Measurements from ENCODE around the gene TATDN3. TPM values are rescaled to one million over a fixed set of nuclear protein-coding genes. Genes with fewer than 3 reads are reported as not detected.

The TATDN3 gene
- total RNA-seq, 1 donor from 2014 or later, result 31.4 TPM

GRCh38 chr1:212814537-212815334 is 23.0 kb downstream of the TATDN3 start:
- Mint-ChIP-seq H3K4me1 (peaks cover 6% of the 10 kb centered on the region), H3K36me3 (ENCODE audit: low read depth) (peaks cover 22% of the 10 kb centered on the region), H3K27ac (no peak overlapping the region), H3K9me3 (no peaks in the 10 kb centered on the region), H3K4me3 (no peak overlapping the region), H3K27me3 (no peaks in the 10 kb centered on the region)
- CTCF ChIA-PET, result interaction anchor here (0.6 to 3.1 kb wide), 6 partner anchors 10 to 359 kb away, joined by 3 to 31 read pairs (median 4); no protein-coding TSS in a partner anchor
- no peak for TF ChIP-seq CTCF (IDR thresholded peaks at IDR 0.05)
- ATAC-seq (ENCODE audit: low read depth) (no peak), DNase-seq (no peak)
- intact Hi-C loops (cut with micrococcal nuclease), result loop anchor here (1.0 to 5.0 kb wide), 2 partner anchors 43 to 181 kb away; partner anchors contain the start of gene FLVCR1
- POLR2A ChIA-PET, result interaction anchor here (0.6 to 1.0 kb wide), 2 partner anchors 17 to 248 kb away, joined by 3 to 7 read pairs; no protein-coding TSS in a partner anchor

- Mint-ChIP-seq H3K9me3 (no peaks in the 10 kb centered on the region), H3K4me3 (no peak overlapping the region), H3K4me1 (peaks cover 17% of the 10 kb centered on the region), H3K27me3 (no peaks in the 10 kb centered on the region), H3K27ac (no peak overlapping the region), H3K36me3 (ENCODE audit: low read depth) (peaks cover 18% of the 10 kb centered on the region)
- DNase-seq (no peak), ATAC-seq (ENCODE audit: low read depth) (no peak)
- intact Hi-C loops (cut with micrococcal nuclease), result loop anchor here (5.0 kb wide), 1 partner anchor 41 kb away; the partner anchor contains the start of gene FLVCR1
- POLR2A ChIA-PET, result no interaction called here
- CTCF ChIA-PET, result interaction anchor here (1.0 kb wide), 1 partner anchor 178 kb away, joined by 3 read pairs; no protein-coding TSS in a partner anchor
- no peak for TF ChIP-seq CTCF (IDR thresholded peaks at IDR 0.05)
Observed at GRCh38 chr1:212816567-212817278, 25.0 kb downstream of the TATDN3 start.

GRCh38 chr1:212819726-212820125 is 28.0 kb downstream of the TATDN3 start:
- Mint-ChIP-seq H3K9me3 (peaks cover 3% of the 10 kb centered on the region), H3K4me3 (peak overlapping the region; percentile 72), H3K36me3 (ENCODE audit: low read depth) (peaks cover 8% of the 10 kb centered on the region), H3K27ac (peak overlapping the region; percentile 67), H3K4me1 (peaks cover 17% of the 10 kb centered on the region), H3K27me3 (no peaks in the 10 kb centered on the region)
- ATAC-seq (ENCODE audit: low read depth) (peak; percentile 72), DNase-seq (no peak)
- ChIA-PET CTCF (interaction anchor here (1.1 kb wide), 1 partner anchor 9 kb away, joined by 3 read pairs; no protein-coding TSS in a partner anchor), POLR2A (interaction anchor here (0.6 to 1.8 kb wide), 3 partner anchors 28 to 203 kb away, joined by 4 to 15 read pairs (median 9); partner anchors contain the start of genes FLVCR1, NSL1 and TATDN3)
- intact Hi-C loops (cut with micrococcal nuclease), result loop anchor here (5.0 kb wide), 1 partner anchor 38 kb away; the partner anchor contains the start of gene FLVCR1
- no peak for TF ChIP-seq CTCF (IDR thresholded peaks at IDR 0.05)

GRCh38 chr1:212820969-212821368 is 29.3 kb downstream of the TATDN3 start:
- ChIA-PET CTCF (no interaction called here), POLR2A (no interaction called here)
- Mint-ChIP-seq H3K4me3 (no peak overlapping the region), H3K27ac (no peak overlapping the region), H3K4me1 (peaks cover 17% of the 10 kb centered on the region), H3K27me3 (no peaks in the 10 kb centered on the region), H3K9me3 (peaks cover 8% of the 10 kb centered on the region), H3K36me3 (ENCODE audit: low read depth) (peaks cover 3% of the 10 kb centered on the region)
- no peak for TF ChIP-seq CTCF (IDR thresholded peaks at IDR 0.05)
- no peak for DNase-seq
- no peak for ATAC-seq (ENCODE audit: low read depth)
- intact Hi-C loops (cut with micrococcal nuclease), result no loop called here

GRCh38 chr1:212822956-212823355 is 31.3 kb downstream of the TATDN3 start:
- no peak for TF ChIP-seq CTCF (IDR thresholded peaks at IDR 0.05)
- Mint-ChIP-seq H3K27ac (no peak overlapping the region), H3K9me3 (peaks cover 12% of the 10 kb centered on the region), H3K4me1 (peaks cover 17% of the 10 kb centered on the region), H3K27me3 (no peaks in the 10 kb centered on the region), H3K36me3 (ENCODE audit: low read depth) (peaks cover 5% of the 10 kb centered on the region), H3K4me3 (no peak overlapping the region)
- intact Hi-C loops (cut with micrococcal nuclease), result no loop called here
- ATAC-seq (ENCODE audit: low read depth), result no peak
- ChIA-PET CTCF (no interaction called here), POLR2A (no interaction called here)
- no peak for DNase-seq

All from activated B cell treated with CpG ODN at 0.5 μM for 24 hours (primary cell).